Activated CD4-positive, alpha-beta T cell treated with anti-CD3 and anti-CD28 coated beads for 1 hour (primary cell): Measurements from ENCODE around the gene AGAP3.

ENCODE experiments used
- DNase-seq: peaks from one replicate; pipeline ENCODE4 v3.0.0-alpha.2; 2020

Gene AGAP3

GRCh38 chr7:151168787-151169162, 82.5 kb downstream of the AGAP3 start:
- no peak for DNase-seq

- DNase-seq = peak; percentile 72
These were observed 86.2 kb downstream of the AGAP3 start for GRCh38 chr7:151172273-151173141.

- DNase-seq = no peak
These were observed 87.3 kb downstream of the AGAP3 start for GRCh38 chr7:151173386-151174245.

GRCh38 chr7:151174246-151175046, 88.2 kb downstream of the AGAP3 start:
- no peak for DNase-seq

- no peak for DNase-seq
These were observed 88.9 kb downstream of the AGAP3 start for GRCh38 chr7:151175047-151175792.

- no peak for DNase-seq
These were observed 89.6 kb downstream of the AGAP3 start for GRCh38 chr7:151175793-151176311.

- no peak for DNase-seq
These were observed 90.1 kb downstream of the AGAP3 start for GRCh38 chr7:151176401-151176800.

GRCh38 chr7:151177310-151177709, 91.0 kb downstream of the AGAP3 start:
- DNase-seq = no peak

- DNase-seq = no peak
These were observed 92.0 kb downstream of the AGAP3 start for GRCh38 chr7:151178236-151178635.

- DNase-seq = no peak
These were observed 92.6 kb downstream of the AGAP3 start for GRCh38 chr7:151178831-151179230.

- no peak for DNase-seq
These were observed 93.1 kb downstream of the AGAP3 start for GRCh38 chr7:151179287-151179860.

- no peak for DNase-seq
These were observed 93.7 kb downstream of the AGAP3 start for GRCh38 chr7:151179946-151180345.

- DNase-seq = no peak
These were observed 94.7 kb downstream of the AGAP3 start for GRCh38 chr7:151181011-151181431.

- DNase-seq = no peak
These were observed 99.7 kb downstream of the AGAP3 start for GRCh38 chr7:151185762-151186639.

GRCh38 chr7:151186640-151187408, 100.5 kb downstream of the AGAP3 start, which contains the start of gene ASB10:
ASB10 (minus strand) TSS chr7:151187250; CDS start chr7:151187130, 120 bp downstream.
- no peak for DNase-seq

GRCh38 chr7:151187409-151188251, 101.4 kb downstream of the AGAP3 start:
- DNase-seq = no peak

GRCh38 chr7:151188252-151188542, 101.9 kb downstream of the AGAP3 start:
- no peak for DNase-seq

- DNase-seq = no peak
These were observed 102.8 kb downstream of the AGAP3 start for GRCh38 chr7:151189038-151189437.

- DNase-seq = no peak
These were observed 105.3 kb downstream of the AGAP3 start for GRCh38 chr7:151191544-151191943.
